ENCODE results near the gene SLC9A9.

The SLC9A9 gene

DNA sequence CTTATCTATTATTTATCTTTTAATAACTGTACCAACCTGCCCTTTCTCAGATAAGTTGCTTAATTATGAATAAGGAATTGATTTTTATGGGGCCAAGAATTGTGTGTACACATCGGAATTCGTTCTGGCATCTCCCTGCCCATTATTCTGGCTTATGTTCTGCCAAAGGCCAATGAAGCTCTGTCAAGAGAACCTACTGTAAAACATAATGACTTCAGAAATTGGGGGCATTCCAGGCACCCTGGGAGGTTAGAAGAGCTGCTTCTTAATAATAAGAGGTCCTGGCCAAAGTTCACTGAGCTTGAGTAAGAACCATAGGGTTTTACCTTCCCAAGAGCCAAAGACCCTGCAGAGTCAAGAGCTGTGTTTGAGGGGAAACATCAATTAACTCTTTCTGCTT is 261.7 kb downstream of the SLC9A9 start:
- no peak for DNase-seq

GRCh38 chr3:143585720-143586456 is 262.4 kb downstream of the SLC9A9 start:
- no peak for DNase-seq

- DNase-seq: no peak
Measured at GRCh38 chr3:143584474-143584873, 263.8 kb downstream of the SLC9A9 start.

- no peak for DNase-seq
Measured at GRCh38 chr3:143581972-143582722, 266.1 kb downstream of the SLC9A9 start.

DNA sequence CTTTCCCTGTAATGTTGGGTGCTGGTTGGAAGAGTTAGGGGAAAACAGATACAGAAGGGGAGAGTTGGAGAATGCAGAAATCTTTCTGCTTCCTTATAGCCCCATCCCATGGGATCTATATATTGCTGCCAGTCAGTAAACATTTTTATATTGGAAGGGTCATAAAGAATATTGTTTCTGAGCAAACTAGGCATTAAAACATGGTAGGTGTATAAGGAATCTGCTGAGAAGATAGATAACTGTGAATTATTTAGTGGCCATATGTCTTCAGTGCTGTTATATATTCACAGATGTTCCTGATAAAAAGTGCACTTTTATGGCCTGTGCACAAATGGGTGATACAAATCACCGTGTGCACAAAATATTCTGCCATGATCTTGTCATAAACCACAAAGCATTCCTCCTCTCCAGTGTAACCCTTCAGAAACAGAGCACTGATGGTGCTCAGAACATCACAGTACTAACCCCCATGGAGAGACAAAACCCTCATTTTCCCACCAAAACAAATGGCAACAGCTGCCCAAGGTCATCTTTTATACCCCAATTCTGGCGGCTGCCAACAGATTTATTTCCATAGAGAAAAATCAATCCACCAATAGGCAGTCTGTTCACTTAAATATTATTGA is 269.3 kb downstream of the SLC9A9 start:
- DNase-seq: no peak

GRCh38 chr3:143576568-143577270 is 271.5 kb downstream of the SLC9A9 start:
- DNase-seq: no peak

- no peak for DNase-seq
Measured at GRCh38 chr3:143574933-143575332, 273.3 kb downstream of the SLC9A9 start.

- no peak for DNase-seq
Measured at GRCh38 chr3:143573610-143574303, 274.5 kb downstream of the SLC9A9 start.

DNA sequence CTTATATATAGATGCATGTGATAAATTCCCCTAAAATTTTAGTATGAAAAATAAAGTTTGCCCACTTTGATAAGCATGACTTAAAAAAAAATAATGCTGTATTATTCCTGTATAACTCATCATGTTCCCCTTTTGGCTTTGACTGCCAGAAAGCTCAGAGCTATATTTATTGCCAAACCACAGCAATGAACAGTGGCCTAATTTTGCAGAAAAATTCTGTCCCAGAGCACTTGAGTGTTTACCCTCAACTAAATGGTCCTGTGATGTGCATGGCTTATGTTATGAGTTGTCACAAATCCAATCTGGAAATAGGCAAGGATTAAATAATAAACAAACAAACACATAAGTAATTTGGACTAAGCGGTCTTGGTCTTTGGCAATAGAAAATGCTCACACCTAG is 276.7 kb downstream of the SLC9A9 start:
- DNase-seq: no peak

GRCh38 chr3:143567823-143568222 is 280.4 kb downstream of the SLC9A9 start:
- no peak for DNase-seq

DNA sequence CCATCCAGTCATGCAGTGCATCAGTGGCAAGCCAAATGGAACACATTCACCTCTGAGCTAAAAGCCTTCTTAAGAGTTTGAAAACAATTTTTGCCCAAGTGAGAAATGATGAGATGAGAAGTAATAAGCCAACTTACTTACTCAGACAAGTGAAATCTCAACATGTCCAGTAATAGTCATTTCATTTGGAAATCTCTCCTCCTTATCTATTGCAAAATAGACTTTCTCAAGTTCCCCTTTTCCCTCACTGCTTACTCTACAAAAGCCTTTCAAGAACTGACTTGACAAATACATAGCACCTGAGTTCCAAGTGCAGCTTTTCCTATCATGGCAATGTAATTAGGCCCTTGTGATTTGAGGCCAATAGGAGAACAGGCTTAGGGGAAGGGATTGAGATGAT is 282.3 kb downstream of the SLC9A9 start:
- DNase-seq: no peak

DNA sequence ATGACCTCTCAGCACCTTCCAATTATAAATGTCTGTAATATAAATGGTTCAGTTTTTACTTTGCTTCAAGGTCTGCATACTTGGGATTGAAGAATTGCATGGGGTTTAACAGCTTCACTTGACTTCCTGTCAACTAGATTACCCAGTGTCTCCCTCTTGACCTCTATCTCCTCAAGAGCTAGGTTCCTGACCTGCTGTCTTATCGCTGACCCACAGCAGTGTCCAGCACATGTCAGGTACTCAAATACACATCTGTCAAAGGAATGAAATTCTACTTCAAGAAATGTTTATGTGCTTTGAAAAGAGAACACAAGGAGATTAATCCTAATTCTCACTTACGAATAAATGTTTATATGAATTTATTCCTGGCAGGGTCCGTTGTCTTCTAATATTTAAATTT is 284.5 kb downstream of the SLC9A9 start:
- DNase-seq: no peak

- DNase-seq: no peak
Measured at GRCh38 chr3:143562789-143563188, 285.5 kb downstream of the SLC9A9 start.

DNA sequence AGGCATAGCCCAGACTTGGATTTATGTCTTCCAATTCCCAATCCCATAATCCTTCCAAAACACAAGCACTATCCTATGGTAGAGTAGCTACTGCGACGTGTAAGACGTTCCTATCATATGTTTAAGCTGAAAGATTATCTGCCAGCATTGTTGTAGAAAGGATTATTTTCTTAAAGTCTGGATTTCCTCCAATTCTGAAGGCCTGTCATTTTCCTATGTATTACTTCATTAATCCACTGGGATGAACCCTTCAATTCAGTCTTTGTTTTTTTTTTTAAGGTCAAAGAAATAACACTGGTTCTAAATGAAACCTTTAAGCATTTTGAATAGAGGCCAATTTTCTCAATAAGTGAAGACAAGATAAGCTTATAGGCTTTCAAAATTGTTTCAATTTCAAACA is 289.0 kb downstream of the SLC9A9 start:
- no peak for DNase-seq

DNA sequence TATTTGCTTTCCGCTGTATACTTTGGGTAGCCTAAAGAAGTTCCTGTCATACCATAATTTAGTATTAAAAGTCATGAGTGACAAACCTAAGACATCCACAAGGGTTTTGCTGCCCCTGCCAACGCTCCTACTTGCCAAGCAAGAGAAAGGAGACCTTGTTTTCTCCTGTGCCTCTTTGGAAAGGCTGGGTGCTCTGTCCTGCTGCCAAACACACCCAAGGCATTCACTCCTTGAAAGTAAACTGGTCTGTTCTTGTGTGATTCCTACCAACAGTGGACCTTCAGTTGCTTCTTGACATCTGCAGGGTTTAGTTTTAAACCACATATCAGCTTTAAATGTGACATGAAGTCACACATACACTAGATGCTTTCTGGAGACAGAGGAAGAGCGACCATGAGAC is 295.4 kb downstream of the SLC9A9 start:
- no peak for DNase-seq

DNA sequence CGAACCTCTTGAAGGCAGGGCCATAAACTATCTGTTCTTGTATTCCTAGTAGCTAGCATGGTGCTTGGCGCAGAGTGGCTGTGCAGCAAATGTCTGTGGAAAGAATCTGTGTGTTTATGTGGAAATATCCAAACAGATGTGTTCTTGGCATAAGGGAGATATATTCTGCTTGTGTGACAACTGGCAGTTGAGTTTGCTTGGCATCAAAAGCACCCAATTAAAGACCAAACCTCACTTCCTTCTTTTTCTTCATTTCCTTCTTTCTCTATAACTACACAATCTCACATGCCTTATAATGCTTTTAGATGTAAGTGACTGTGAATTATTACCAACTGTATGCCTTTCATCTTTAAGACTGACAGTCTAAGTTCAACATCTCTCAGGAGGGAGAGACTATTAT is 296.5 kb downstream of the SLC9A9 start:
- no peak for DNase-seq

DNA sequence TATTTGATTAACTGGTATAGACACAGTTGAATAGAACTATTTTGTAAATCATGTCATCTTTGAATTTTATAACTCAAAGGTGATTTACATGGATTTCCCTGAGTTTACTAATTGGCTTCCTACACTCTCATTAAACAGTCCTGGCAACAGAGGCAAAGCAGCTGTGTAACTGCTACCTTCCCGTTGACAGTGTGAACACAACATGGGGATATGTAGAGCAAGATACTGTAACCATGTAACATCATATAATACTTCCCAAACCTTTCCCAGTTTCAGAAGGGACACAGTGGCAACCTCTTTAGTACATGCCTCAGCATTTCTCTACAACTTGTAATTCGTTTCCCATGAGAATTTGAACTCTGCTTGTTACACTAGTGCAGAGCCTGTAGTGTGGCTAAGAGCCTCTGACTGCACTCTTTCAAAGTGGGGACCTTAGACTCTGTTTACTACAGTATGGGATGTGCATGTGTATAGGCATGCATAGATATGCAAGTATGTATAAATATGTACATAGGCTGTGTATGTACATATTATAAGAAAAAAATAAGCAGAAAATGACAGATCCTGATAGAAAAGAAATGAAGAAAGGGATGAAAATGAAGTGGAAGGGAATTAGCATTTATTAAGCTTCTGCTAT is 299.3 kb downstream of the SLC9A9 start:
- no peak for DNase-seq

GRCh38 chr3:143548393-143548792 is 299.9 kb downstream of the SLC9A9 start:
- no peak for DNase-seq

DNA sequence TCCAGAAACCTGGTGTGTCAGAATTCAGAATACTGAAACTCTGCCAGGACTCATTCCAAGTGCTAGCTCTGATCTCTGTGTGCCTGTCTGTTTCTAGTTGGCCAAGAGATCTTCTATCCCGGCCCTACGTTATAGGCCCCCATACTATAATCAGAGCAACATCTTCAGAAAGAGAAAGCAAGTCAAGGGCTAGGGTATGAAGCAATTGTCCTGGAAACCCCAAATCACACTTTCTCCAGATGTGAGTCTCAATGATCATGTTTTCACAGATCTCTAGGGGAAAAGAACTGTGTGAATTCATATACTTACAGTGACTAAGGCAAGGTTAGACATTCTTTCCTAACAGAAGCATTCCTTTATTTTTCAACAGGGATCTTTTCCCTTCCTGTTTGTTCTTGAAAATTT is 309.7 kb downstream of the SLC9A9 start:
- DNase-seq: no peak

DNA sequence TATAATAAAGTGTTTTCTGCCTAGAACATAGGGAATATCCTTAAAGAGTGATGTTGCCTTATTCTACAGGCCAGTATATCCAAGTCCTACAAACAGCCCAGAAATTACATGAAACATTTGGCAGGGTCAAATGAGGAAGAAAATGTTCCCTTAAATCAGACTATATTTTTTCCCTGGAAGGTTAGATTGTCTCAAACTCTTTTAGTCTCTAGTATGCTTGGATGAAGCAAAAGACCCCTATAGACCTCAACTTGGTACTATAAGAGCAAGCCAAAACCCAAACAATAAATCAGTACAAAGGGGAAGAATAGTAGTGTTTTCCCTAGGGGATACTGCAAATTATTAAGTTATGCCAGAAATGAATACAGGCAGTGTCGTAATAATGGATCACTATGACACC is 310.2 kb downstream of the SLC9A9 start:
- DNase-seq: no peak

DNA sequence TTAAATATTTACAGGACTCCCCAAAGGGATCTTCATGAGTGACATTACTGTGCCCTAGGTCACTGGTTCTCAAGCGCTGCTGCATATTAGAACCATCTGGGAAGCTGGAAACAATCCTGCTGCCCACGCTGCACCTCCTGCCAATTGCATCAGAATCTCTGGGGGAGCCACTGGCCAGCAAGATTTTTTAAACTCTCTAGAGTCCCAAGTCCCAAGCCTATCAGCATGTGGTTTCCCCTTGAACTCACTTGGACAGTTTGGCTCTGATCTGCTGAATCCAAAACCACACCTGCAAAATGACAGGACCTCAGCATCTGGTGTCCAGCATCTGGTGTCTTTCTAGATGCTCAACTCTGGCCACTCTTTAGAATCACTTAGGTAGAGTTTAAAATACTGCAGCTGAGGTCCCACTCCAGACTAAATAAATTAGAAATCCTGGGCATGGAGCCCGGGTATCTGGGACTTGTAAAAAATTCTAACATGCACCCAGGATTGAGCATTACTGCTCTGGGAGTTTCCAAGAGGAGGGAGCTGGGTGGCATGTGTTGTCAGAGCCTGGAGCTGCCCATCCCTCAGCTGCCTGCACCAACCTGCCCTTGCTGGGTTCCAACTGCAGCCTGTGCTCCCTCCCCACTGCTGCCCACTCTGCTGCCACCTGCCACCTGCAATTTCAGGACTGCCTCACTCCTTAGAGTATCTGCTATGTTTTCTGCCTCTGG is 311.3 kb downstream of the SLC9A9 start:
- no peak for DNase-seq

All from GOT3 (cell line).